HG02981 (cell line): ENCODE measurements around the gene KIF6.
"Not testable (repeated sequence)": the region's sequence is repeated elsewhere in the genome, so short reads cannot be mapped to it uniquely, and the experiment has no call there.

Source experiments
- ATAC-seq: cut with Tn5 transposase; IDR thresholded peaks from one replicate; pipeline ENCODE4 v1.9.1; 2021; ENCODE audit warnings: mild to moderate bottlenecking, moderate library complexity; ENCODE audit not compliant: unreplicated experiment

The KIF6 gene

GRCh38 chr6:39724787-39725631 is at the start of gene KIF6:
KIF6 (minus strand) TSS chr6:39725408; CDS start chr6:39725310, 98 bp downstream.
- peak; percentile 100 for ATAC-seq

GRCh38 chr6:39773782-39774181 is 48.6 kb upstream of the KIF6 start:
- no peak for ATAC-seq

DNA sequence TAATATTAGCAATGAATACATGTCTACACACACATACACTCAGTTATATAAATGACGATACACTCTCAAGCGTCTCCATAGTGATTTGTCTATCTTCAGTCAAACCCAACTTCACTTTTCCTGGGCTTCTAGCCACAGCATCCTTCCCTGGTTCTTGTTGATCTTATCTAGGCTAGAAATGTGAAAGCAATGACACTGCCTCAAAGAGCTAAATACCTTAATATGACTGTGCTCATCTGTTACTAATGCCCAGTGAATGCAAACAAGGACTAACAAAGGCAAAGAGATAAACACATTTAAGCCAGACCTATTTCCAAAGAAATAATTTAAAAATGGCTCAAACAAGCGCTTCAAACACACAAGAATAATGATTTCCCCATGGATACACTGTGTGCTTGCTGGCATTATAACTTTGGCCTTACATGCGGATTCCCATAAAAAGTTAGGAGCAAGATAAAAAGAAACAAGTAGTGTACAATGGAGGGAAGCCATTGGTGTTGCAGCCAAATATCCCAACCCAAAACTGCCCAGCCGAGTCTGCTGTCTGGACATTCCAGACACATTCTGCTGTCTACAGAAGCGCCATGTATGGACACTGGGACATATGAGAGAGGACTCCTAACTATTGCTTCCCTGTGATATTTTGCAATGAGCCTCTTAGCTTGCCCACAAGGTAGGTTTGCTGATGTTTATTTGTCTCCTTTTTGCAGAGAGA is 47.5 kb upstream of the KIF6 start:
- ATAC-seq, result no peak

- ATAC-seq, result no peak
Observed at GRCh38 chr6:39770446-39770845, 45.2 kb upstream of the KIF6 start.

DNA sequence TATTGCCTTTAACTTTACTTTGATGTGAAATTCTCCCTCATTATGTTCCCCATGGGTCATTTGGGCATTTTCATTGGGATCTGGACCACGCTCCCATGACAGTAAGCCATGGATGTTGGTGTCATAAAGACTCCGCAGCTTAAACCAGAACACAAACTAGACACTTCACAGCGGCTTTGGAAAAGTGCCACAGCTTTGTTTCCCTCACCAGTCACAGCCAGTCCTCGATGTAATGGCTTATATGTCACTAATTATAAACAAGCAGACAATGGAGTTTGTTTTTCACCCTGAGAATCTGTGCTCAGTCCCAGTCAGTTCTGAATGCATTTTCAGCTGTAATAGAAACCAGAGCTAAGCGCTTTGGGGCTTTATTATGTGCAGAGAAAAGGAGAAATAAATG is 43.8 kb upstream of the KIF6 start:
- ATAC-seq, result no peak

DNA sequence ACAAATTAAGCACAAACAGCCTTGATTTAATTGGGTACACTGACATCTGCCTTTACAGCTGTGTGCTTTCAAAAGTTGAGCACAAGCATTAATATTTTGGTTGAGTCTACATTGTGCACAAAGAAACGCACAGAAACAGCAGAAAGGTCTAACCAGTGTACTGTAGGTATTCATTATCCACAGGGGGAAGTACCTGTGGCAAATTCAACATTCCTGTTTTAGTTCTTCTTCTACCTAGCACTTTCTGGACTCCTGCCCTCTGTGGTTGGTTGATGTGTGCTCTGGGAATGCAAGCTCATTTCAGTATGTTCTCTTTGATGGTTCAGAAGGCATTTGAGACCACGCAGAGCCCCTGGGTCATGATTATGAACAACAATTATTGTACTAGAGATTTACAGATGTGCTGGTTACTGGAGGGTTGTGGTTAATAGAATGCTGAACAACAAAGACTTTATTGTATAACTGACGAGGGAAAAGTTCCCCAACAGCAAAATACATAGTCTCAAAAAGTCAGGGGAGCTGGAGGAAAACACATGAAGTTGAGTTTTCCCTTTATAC is 40.4 kb upstream of the KIF6 start:
- no peak for ATAC-seq

GRCh38 chr6:39760226-39760952 is 35.2 kb upstream of the KIF6 start:
- ATAC-seq, result no peak

DNA sequence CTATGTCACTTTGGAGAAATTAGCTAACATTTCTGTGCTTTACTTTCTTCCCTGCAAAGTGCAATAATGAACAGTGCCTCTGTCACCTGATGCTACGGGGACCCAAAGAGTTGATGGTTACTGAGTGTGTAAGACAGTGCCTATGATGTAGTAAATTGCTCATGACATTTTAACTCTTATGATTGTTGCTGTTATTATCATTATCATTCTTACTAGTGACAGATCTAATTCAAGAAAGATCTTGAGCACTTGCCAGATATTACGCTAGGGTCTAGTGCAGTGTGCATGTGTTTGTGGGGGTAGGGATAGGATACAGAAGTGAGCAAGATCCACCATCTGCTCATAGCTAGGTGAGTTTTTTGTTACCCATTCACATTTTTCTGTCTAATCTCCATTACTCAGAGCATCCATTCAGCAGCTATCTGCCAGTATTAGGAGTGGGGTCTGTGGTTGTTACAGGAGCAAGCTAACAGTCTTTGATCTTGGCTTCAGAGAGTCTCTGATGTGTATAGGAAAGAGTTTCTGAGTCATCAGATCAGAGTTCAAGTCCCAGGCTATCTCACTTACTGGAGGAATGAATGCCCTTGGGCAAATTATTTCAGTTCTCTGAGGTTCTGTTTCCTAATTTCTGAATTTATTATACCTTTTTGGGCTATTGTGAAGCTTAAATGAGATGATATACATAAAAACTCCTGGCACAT is 33.8 kb upstream of the KIF6 start:
- ATAC-seq, result no peak

- no peak for ATAC-seq
Observed at GRCh38 chr6:39756582-39756981, 31.4 kb upstream of the KIF6 start.

DNA sequence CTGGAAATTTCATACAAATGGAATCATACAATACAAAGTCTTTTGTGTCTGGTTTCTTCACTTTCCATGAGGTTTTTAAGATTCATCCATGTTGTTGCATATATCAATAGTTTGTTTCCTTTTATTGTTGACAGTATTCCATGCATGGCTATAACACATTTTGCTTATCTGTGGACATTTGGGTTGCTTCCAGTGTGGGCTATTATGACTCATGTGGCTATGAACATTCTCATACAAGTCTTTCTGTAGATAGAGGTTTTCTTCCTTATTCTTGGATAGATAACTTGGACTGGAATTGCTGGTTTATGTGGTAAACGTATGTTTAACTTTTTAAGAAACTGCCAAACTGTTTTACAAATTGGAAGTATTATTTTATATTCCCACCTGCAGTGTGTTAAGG is 30.0 kb upstream of the KIF6 start:
- ATAC-seq, result no peak

- ATAC-seq, result no peak
Observed at GRCh38 chr6:39754514-39755115, 29.4 kb upstream of the KIF6 start.

DNA sequence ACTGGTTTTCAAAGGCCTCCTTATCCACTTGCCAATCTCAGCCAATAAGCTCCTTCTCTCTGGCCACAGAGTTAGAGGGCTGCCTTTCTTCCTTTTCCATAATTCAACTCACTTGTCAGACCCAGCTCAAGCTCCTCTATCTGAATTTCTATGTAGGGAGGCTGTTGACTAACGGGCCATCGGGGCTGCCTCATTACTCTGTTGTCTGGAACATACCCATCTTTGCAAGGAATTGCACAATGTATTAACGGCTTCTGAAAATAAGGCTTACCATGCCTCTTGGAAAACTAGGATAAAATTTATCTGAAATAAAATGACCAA is 28.5 kb upstream of the KIF6 start:
- no peak for ATAC-seq

GRCh38 chr6:39752835-39753724 is 27.9 kb upstream of the KIF6 start:
- no peak for ATAC-seq

GRCh38 chr6:39746795-39747194 is 21.6 kb upstream of the KIF6 start:
- ATAC-seq, result no peak

- ATAC-seq, result no peak
Observed at GRCh38 chr6:39733704-39734103, 8.5 kb upstream of the KIF6 start.

GRCh38 chr6:39731565-39731964 is 6.4 kb upstream of the KIF6 start:
- no peak for ATAC-seq

DNA sequence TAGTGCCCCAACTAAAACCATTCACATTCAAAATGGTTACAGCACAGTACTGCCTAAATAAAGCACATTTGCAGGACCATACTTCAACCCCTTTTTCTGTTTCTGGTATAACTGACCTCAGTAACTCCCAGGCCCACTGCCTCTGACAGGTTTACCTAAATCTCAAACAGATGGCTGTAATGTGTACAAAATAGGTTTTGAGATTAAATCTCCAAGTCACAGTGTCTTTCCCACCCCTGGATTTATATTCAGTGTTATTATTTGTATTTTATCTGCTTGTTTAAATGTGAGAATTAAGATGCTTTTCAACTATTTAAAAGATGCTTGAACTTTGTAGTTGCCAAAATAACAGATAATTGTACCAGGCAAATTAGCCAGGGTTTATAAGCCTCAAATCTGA is 4.7 kb upstream of the KIF6 start:
- no peak for ATAC-seq

- no peak for ATAC-seq
Observed at GRCh38 chr6:39725632-39725997, 407 bp upstream of the KIF6 start.

DNA sequence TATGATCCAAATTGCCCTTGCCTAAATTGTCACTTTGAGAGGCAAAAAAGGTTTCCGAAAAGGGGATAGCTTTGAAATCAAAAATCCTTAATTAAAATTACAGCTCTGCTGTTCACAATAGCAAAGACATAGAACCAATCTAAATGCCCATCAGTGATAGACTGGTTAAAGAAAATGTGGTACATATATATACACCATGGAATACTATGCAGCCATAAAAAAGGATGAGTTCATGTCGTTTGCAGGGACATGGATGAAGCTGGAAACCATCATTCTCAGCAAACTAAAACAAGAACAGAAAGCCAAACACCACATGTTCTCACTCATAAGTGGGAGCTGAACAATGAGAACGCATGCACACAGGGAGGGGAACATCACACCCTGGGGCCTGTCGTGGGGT is 1.9 kb downstream of the KIF6 start:
- not testable (repeated sequence) for ATAC-seq

DNA sequence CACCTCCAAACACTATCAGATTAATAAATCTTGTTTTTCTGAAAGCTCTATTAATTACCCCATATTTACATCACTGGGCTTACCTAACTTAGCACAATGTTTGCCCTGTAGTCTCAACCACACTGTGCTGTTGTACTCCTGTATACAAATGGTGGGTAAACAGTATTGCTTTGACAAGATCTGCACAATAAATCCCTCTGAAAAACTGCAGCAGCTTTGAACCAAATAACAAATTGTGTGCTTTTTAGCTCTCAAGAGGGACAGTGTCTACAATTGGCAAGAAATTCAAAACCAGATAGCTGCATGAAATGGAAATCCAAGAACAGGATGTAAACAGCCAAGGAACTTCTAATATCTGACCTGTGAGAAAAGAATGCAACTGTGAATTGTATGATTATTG is 10.4 kb downstream of the KIF6 start:
- no peak for ATAC-seq
